ENCODE data around the gene IKZF3.

Gene IKZF3

GRCh38 chr17:39836117-39836516 is 28.0 kb downstream of the IKZF3 start:
- no peak overlapping the region for H3K27ac ChIP-seq
- TF ChIP-seq CTCF (conservative IDR thresholded peaks at IDR 0.05) (no peak), ZFX (IDR thresholded peaks at IDR 0.05) (no peak)

- H3K27ac ChIP-seq: no peak overlapping the region
- TF ChIP-seq ZFX (IDR thresholded peaks at IDR 0.05) (no peak), CTCF (conservative IDR thresholded peaks at IDR 0.05) (no peak; the same call in 1 of the 2 replicates)
Measured at GRCh38 chr17:39835038-39835786, 28.9 kb downstream of the IKZF3 start.

- TF ChIP-seq ZFX (IDR thresholded peaks at IDR 0.05) (no peak), CTCF (conservative IDR thresholded peaks at IDR 0.05) (no peak)
- H3K27ac ChIP-seq: no peak overlapping the region
Measured at GRCh38 chr17:39834017-39834416, 30.1 kb downstream of the IKZF3 start.

GRCh38 chr17:39831588-39831987 is 32.5 kb downstream of the IKZF3 start:
- TF ChIP-seq CTCF (conservative IDR thresholded peaks at IDR 0.05): no peak
- no peak for TF ChIP-seq ZFX (IDR thresholded peaks at IDR 0.05)
- no peak overlapping the region for H3K27ac ChIP-seq

GRCh38 chr17:39828443-39828842 is 35.7 kb downstream of the IKZF3 start:
- TF ChIP-seq ZFX (IDR thresholded peaks at IDR 0.05): no peak
- no peak for TF ChIP-seq CTCF (conservative IDR thresholded peaks at IDR 0.05)
- no peak overlapping the region for H3K27ac ChIP-seq

GRCh38 chr17:39826334-39826733 is 37.8 kb downstream of the IKZF3 start:
- H3K27ac ChIP-seq: no peak overlapping the region
- TF ChIP-seq CTCF (conservative IDR thresholded peaks at IDR 0.05) (no peak), ZFX (IDR thresholded peaks at IDR 0.05) (no peak)

GRCh38 chr17:39823407-39824054 is 40.6 kb downstream of the IKZF3 start:
- no peak for TF ChIP-seq ZFX (IDR thresholded peaks at IDR 0.05)
- no peak for TF ChIP-seq CTCF (conservative IDR thresholded peaks at IDR 0.05)
- H3K27ac ChIP-seq: no peak overlapping the region

All from C4-2B (cell line).